ENCODE data around the gene KIF6. TPM values are rescaled to one million over a fixed set of nuclear protein-coding genes. Genes with fewer than 3 reads are reported as not detected.
"Not testable (repeated sequence)": the region's sequence is repeated elsewhere in the genome, so short reads cannot be mapped to it uniquely, and the experiment has no call there.

Gene KIF6
- total RNA-seq, 2 experiments from 2014 or later = 0.62 to 0.96 TPM

DNA sequence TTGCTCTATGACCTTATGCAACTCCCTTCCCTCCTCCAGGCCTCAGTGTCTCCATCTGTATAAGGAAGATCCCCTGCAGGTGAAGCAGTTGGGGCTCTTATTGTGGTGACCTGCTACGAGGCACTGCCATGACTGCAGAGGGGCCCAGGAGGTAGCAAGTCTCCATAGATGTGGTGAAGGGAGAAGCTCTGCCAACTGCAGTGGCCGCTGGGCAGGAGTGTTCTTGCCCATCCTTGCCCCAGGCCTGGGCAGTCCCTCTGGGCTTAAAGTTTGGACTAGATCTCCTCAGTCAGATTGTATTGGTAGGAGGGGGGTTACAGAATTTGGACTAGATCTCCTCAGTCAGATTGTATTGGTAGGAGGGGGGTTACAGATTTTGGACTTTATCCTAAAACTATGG, 423.2 kb downstream of the KIF6 start:
- no peak overlapping the region for H3K4me3 Mint-ChIP-seq
- H3K4me1 Mint-ChIP-seq = peaks cover 5% of the 10 kb centered on the region
- no peaks in the 10 kb centered on the region for H3K9me3 Mint-ChIP-seq
- no peak overlapping the region for H3K27ac Mint-ChIP-seq
- DNase-seq = no peak
- no peaks in the 10 kb centered on the region for H3K27me3 Mint-ChIP-seq
- H3K36me3 Mint-ChIP-seq = no peaks in the 10 kb centered on the region

- Mint-ChIP-seq H3K4me3 (no peak overlapping the region), H3K27me3 (no peaks in the 10 kb centered on the region), H3K36me3 (no peaks in the 10 kb centered on the region), H3K4me1 (peaks cover 5% of the 10 kb centered on the region), H3K27ac (no peak overlapping the region), H3K9me3 (no peaks in the 10 kb centered on the region)
- DNase-seq = no peak
These were observed 423.6 kb downstream of the KIF6 start for GRCh38 chr6:39301606-39302005.

DNA sequence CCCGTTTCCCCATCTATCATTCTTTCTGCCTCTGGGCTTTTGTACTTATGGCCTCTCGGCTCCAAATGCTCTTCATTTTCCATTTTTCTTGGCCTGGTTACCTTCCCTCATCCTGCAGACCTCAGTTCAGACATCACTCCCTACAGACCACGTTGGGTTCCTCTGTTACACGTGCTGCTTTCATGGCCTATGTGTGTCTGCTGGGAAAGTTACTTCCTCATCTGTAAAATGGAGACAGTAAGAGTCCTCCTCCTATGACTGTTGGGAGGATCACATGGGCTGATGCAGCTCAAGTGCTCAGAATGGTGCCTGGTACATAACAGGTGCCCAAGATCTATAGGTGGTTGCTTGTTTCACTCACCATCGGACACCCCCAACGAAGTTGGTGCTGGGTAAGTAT, 424.5 kb downstream of the KIF6 start:
- no peaks in the 10 kb centered on the region for H3K27me3 Mint-ChIP-seq
- H3K4me1 Mint-ChIP-seq = peaks cover 5% of the 10 kb centered on the region
- H3K27ac Mint-ChIP-seq = no peak overlapping the region
- H3K9me3 Mint-ChIP-seq = no peaks in the 10 kb centered on the region
- no peak overlapping the region for H3K4me3 Mint-ChIP-seq
- no peak for DNase-seq
- no peaks in the 10 kb centered on the region for H3K36me3 Mint-ChIP-seq

DNA sequence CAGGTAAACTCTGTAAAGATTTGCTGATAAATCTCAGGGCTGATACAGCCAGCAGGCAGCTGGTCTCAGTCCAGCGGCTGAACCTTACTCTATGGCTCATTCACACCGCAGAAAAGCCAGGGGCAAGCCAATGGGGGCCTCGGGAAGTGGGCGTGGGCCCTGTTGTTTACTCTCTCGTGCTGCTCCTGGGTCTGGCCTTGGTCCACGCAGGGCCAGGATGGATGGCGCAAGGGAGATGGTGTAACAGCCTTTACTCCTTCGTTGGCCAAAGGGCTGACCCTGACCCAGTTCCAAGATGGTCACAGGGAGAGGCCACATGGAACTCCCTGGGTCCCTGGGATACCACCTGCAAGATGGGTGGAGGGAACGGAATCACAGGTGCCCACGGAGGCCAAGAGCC, 427.1 kb downstream of the KIF6 start:
- no peaks in the 10 kb centered on the region for H3K36me3 Mint-ChIP-seq
- no peak overlapping the region for H3K4me3 Mint-ChIP-seq
- DNase-seq = no peak
- no peaks in the 10 kb centered on the region for H3K9me3 Mint-ChIP-seq
- no peak overlapping the region for H3K27ac Mint-ChIP-seq
- H3K27me3 Mint-ChIP-seq = peaks cover 5% of the 10 kb centered on the region
- peaks cover 4% of the 10 kb centered on the region for H3K4me1 Mint-ChIP-seq

DNA sequence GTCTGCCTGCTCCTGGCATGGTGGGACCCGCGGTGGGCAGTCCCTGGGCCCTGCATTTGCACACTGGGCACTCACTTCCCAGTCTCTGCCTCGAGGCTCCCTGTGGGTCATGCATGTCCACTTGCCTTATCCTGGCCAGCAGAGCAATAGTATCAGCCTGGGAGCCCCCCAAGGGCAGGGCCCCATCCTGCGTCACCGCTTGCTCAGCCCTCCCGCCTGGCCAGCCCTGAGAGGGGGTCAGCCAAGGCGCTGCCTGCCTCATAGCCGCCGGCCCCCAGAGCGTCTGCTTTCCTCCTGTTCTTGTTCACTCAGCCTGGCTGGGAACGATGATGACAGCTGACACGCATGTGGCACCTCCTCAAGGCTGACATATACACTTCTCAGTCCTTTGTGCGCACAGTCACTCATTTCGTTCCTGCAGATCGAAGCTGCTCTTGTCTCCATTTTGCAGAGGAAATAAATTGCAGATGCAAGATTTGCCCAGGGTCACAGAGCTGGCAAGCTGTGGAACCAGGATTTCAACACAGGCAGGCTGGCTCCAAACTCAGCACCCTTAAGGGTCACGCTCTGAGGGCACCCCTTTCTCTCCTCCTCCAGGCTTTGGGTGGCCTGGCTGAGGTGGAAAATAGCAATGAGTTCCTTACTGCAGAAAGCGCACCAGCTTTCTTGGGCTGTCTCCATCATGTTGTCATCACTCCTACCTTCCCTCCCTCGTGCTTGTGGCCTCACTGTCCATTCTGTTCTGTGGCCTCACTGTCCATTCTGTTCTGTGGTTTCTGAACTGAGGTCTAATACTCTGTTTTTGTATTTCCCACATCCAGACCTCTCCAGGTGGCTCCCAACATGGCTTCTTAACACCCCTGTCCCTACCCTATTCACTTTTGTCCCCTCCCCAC, 428.2 kb downstream of the KIF6 start:
- no peak overlapping the region for H3K4me3 Mint-ChIP-seq
- H3K27ac Mint-ChIP-seq = no peak overlapping the region
- no peaks in the 10 kb centered on the region for H3K36me3 Mint-ChIP-seq
- no peaks in the 10 kb centered on the region for H3K9me3 Mint-ChIP-seq
- no peak for DNase-seq
- H3K4me1 Mint-ChIP-seq = no peaks in the 10 kb centered on the region
- H3K27me3 Mint-ChIP-seq = peaks cover 5% of the 10 kb centered on the region

GRCh38 chr6:39295611-39296011, 429.6 kb downstream of the KIF6 start:
- H3K27me3 Mint-ChIP-seq = peaks cover 5% of the 10 kb centered on the region

DNA sequence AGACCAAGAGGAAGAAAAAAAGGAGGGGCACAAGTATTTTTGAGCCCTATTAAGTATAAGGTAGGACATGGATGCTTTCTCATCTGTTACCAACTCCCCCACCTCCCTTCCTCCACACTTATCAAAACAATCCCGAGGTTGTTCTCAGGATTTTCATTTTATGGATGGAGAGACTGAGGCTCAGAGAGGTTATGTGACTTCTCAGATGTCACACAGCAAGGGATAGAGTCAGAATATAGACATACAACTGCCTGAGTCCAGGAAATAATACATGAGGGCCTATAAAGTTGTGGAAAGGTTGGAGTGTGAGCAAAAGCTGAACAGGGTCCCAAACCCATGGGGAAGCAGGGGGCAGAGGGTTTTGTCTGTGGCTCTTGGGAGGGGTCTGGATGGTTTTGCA, 430.3 kb downstream of the KIF6 start:
- Mint-ChIP-seq H3K36me3 (no peaks in the 10 kb centered on the region), H3K4me1 (no peaks in the 10 kb centered on the region), H3K4me3 (no peak overlapping the region), H3K27ac (no peak overlapping the region), H3K27me3 (peaks cover 5% of the 10 kb centered on the region), H3K9me3 (no peaks in the 10 kb centered on the region)
- DNase-seq = no peak

More at GRCh38 chr6:39295611-39296011, 429.6 kb downstream of the KIF6 start:
- Mint-ChIP-seq H3K9me3 (no peaks in the 10 kb centered on the region), H3K4me3 (no peak overlapping the region), H3K27ac (no peak overlapping the region), H3K4me1 (no peaks in the 10 kb centered on the region), H3K36me3 (no peaks in the 10 kb centered on the region)
- DNase-seq = no peak

GRCh38 chr6:39294133-39294532, 431.1 kb downstream of the KIF6 start:
- Mint-ChIP-seq H3K27me3 (peaks cover 5% of the 10 kb centered on the region), H3K4me3 (no peak overlapping the region), H3K4me1 (no peaks in the 10 kb centered on the region), H3K36me3 (no peaks in the 10 kb centered on the region), H3K27ac (no peak overlapping the region), H3K9me3 (no peaks in the 10 kb centered on the region)
- DNase-seq = no peak

- H3K27me3 Mint-ChIP-seq = peaks cover 5% of the 10 kb centered on the region
- no peaks in the 10 kb centered on the region for H3K9me3 Mint-ChIP-seq
- no peaks in the 10 kb centered on the region for H3K4me1 Mint-ChIP-seq
- no peaks in the 10 kb centered on the region for H3K36me3 Mint-ChIP-seq
- DNase-seq = no peak
- no peak overlapping the region for H3K4me3 Mint-ChIP-seq
- no peak overlapping the region for H3K27ac Mint-ChIP-seq
These were observed 432.6 kb downstream of the KIF6 start for GRCh38 chr6:39292637-39293036.

GRCh38 chr6:39289490-39289889, 435.7 kb downstream of the KIF6 start:
- H3K27me3 Mint-ChIP-seq = peaks cover 5% of the 10 kb centered on the region
- no peak for DNase-seq
- H3K4me1 Mint-ChIP-seq = no peaks in the 10 kb centered on the region
- no peak overlapping the region for H3K4me3 Mint-ChIP-seq
- H3K9me3 Mint-ChIP-seq = no peaks in the 10 kb centered on the region
- H3K36me3 Mint-ChIP-seq = no peaks in the 10 kb centered on the region
- H3K27ac Mint-ChIP-seq = no peak overlapping the region

DNA sequence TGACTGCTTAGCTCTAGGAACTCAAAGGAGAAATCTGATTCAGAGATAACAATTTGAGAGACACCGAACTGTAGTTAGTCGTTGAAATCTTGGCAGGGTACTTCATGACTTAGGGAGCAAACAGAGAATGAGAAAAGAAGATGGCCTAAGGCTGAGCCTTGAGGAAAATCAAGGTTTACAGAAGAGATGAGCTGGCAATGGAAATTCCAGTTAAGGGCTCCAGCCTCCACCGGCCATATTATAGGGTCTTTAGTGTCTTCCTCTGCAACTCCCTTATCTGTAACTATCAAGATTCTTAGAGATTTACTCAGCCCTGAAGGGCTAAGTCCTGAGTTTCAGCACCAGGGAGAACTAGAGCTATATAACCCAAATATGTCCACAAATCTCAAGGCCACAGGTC, 437.6 kb downstream of the KIF6 start:
- Mint-ChIP-seq H3K27me3 (peaks cover 4% of the 10 kb centered on the region), H3K4me1 (no peaks in the 10 kb centered on the region), H3K4me3 (no peak overlapping the region), H3K9me3 (no peaks in the 10 kb centered on the region), H3K27ac (no peak overlapping the region), H3K36me3 (no peaks in the 10 kb centered on the region)
- no peak for DNase-seq

DNA sequence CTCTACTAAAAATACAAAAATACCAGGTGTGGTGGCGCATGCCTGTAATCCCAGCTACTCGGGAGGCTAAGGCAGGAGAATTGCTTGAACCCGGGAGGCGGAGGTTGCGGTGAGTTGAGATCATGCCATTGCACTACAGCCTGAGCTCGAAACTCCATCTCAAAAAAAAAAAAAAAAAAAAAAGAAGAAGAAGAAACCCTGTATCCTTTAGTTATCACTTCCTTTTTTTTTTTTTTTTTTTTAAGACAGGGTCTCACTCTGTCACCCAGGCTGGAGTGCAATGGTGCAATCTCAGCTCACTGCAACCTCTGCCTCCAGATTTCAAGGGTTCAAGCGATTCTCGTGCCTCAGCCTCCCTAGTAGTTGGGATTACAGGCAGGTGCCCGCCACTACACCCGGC, 438.6 kb downstream of the KIF6 start:
- not testable (repeated sequence) for H3K4me3 Mint-ChIP-seq, DNase-seq, H3K9me3 Mint-ChIP-seq, H3K4me1 Mint-ChIP-seq, H3K27ac Mint-ChIP-seq, H3K36me3 Mint-ChIP-seq, H3K27me3 Mint-ChIP-seq

DNA sequence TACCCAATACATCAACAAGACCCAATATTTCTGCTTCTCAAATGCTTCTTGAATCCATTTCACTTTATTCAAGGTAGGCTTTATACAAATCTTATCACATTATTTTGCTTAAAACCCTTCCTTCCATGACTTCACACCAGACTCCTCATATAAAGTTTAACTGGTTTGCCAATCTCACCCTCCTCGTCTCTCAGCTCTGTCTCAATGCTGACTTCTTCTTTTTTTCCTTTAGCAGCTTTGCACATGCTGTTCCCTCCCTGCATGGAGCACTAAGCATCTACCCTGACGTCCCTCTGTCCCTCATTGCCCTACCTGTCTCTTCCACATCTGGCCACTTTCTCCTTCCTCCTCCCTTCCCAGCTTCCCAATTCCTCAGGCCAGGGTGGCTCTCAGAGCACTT, 442.4 kb downstream of the KIF6 start:
- Mint-ChIP-seq H3K27ac (no peak overlapping the region), H3K4me3 (no peak overlapping the region), H3K27me3 (peaks cover 4% of the 10 kb centered on the region), H3K4me1 (no peaks in the 10 kb centered on the region), H3K36me3 (no peaks in the 10 kb centered on the region), H3K9me3 (no peaks in the 10 kb centered on the region)
- DNase-seq = no peak

DNA sequence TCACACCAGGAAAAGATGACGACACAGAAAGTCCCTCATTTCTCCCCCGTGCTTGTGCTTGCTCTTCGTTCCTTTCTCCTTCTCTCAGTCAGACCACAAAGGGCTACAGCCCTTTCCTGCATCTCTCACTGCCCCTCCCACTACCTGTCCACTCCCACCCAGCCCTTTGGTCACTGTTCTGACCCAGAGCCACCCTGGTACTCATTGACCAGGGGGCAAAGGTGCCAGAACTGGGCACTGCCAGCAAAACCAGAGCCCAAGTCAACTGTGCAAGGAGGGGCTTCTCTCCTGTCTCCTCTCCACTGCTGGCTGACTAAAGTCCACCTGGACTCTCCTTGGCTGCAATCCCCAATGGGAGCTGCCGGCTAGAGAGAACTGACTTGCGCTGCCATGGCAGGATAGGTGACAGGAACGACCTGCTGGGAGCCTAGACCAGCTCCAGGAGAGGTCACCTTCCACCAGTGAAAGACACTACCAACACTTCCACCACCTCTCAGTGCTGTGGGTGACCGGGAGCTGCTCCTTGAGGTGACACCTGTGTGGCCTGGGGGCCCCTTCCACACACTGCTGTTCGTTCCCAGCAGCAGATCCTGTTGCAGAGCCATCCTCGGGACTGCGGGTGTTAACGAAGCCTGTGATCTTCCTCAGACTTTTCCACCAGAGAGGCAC, 443.8 kb downstream of the KIF6 start:
- Mint-ChIP-seq H3K9me3 (no peaks in the 10 kb centered on the region), H3K4me1 (no peaks in the 10 kb centered on the region), H3K4me3 (no peak overlapping the region), H3K27ac (no peak overlapping the region), H3K36me3 (no peaks in the 10 kb centered on the region), H3K27me3 (peaks cover 4% of the 10 kb centered on the region)
- no peak for DNase-seq

- H3K36me3 Mint-ChIP-seq = no peaks in the 10 kb centered on the region
These were observed 444.9 kb downstream of the KIF6 start for GRCh38 chr6:39280247-39280731.

More at GRCh38 chr6:39280247-39280731, 444.9 kb downstream of the KIF6 start:
- no peak for DNase-seq
- H3K27me3 Mint-ChIP-seq = peaks cover 7% of the 10 kb centered on the region
- no peak overlapping the region for H3K4me3 Mint-ChIP-seq
- no peak overlapping the region for H3K27ac Mint-ChIP-seq
- no peaks in the 10 kb centered on the region for H3K9me3 Mint-ChIP-seq
- no peaks in the 10 kb centered on the region for H3K4me1 Mint-ChIP-seq

Measured in activated naive CD8-positive, alpha-beta T cell treated with anti-CD3 and anti-CD28 coated beads for 36 hours (primary cell).